Activated naive CD8-positive, alpha-beta T cell treated with anti-CD3 and anti-CD28 coated beads for 36 hours (primary cell): ENCODE measurements around the gene OTOF. TPM values are rescaled to one million over a fixed set of nuclear protein-coding genes. Genes with fewer than 3 reads are reported as not detected.

Experiments
- DNase-seq: peaks from one replicate; pipeline ENCODE4 v3.0.0; 2021
- H3K27ac Mint-ChIP-seq: one replicate; pipeline ENCODE4 v1.8.0; 2022; ENCODE audit warnings: mild to moderate bottlenecking, moderate library complexity, mixed read lengths
- H3K27me3 Mint-ChIP-seq: one replicate; pipeline ENCODE4 v1.8.0; 2022; ENCODE audit warnings: mild to moderate bottlenecking, mixed read lengths
- H3K36me3 Mint-ChIP-seq: one replicate; pipeline ENCODE4 v1.8.0; 2021; ENCODE audit warnings: mild to moderate bottlenecking, mixed read lengths
- H3K4me1 Mint-ChIP-seq: one replicate; pipeline ENCODE4 v1.8.0; 2021; ENCODE audit warnings: mixed read lengths
- H3K4me3 Mint-ChIP-seq: one replicate; pipeline ENCODE4 v1.8.0; 2022; ENCODE audit warnings: mild to moderate bottlenecking, moderate library complexity, mixed read lengths
- H3K9me3 Mint-ChIP-seq: one replicate; pipeline ENCODE4 v1.8.0; 2022; ENCODE audit warnings: mixed read lengths
- total RNA-seq, 2 experiments: library from RNA; stranded (reverse); gene quantifications; one replicate each; pipeline ENCODE4 v1.2.3, GENCODE V29; 2021

The OTOF gene
- total RNA-seq, 2 experiments from 2014 or later = 0.74 to 1.1 TPM

- Mint-ChIP-seq H3K36me3 (no peaks in the 10 kb centered on the region), H3K27ac (no peak overlapping the region), H3K4me3 (no peak overlapping the region), H3K4me1 (peaks cover 2% of the 10 kb centered on the region), H3K27me3 (no peaks in the 10 kb centered on the region), H3K9me3 (no peaks in the 10 kb centered on the region)
- DNase-seq = no peak
Observed at GRCh38 chr2:26489213-26489850, 11.4 kb upstream of the OTOF start.

- no peaks in the 10 kb centered on the region for H3K9me3 Mint-ChIP-seq
- no peak overlapping the region for H3K27ac Mint-ChIP-seq
- H3K4me3 Mint-ChIP-seq = no peak overlapping the region
- no peaks in the 10 kb centered on the region for H3K27me3 Mint-ChIP-seq
- no peak for DNase-seq
- no peaks in the 10 kb centered on the region for H3K36me3 Mint-ChIP-seq
- H3K4me1 Mint-ChIP-seq = peaks cover 2% of the 10 kb centered on the region
Observed at GRCh38 chr2:26488463-26489212, 10.7 kb upstream of the OTOF start.

- Mint-ChIP-seq H3K4me1 (no peaks in the 10 kb centered on the region), H3K27me3 (no peaks in the 10 kb centered on the region), H3K4me3 (no peak overlapping the region), H3K9me3 (no peaks in the 10 kb centered on the region), H3K27ac (no peak overlapping the region), H3K36me3 (no peaks in the 10 kb centered on the region)
- no peak for DNase-seq
Observed at GRCh38 chr2:26487192-26487591, 9.3 kb upstream of the OTOF start.

- Mint-ChIP-seq H3K4me1 (no peaks in the 10 kb centered on the region), H3K4me3 (no peak overlapping the region), H3K9me3 (no peaks in the 10 kb centered on the region), H3K36me3 (no peaks in the 10 kb centered on the region), H3K27ac (no peak overlapping the region), H3K27me3 (no peaks in the 10 kb centered on the region)
- no peak for DNase-seq
Observed at GRCh38 chr2:26486789-26487188, 8.9 kb upstream of the OTOF start.

DNA sequence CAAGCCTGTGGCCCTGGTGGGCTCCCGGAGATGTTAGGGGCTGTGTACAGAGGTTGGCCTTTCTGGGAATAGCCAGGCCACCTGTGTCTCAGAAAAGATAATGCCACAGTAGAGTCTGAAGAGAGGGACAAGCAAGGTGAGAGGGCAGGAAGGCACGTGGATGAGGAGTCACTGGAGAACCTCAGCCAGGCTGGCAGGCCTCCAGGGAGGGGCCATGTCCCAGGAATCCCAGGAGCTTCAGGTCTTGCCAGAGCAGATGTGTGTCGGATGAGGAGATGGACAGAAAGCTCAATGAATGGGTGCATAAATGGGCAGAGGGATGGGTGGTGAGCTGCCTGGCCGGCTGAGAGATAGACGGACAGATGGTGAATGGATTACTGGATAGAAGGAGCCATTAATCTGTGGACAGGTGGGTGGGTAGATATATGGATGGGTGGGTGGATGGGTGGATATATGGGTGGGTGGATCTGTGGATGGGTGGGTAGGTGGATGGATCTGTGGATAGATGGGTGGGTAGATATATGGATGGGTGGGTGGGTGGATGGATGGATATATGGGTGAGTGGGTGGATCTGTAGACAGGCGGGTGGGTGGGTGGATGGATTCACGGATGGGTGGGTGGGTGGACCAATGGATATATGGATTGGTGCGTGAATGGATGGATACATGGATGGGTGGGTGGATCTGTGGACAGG lies 7.9 kb upstream of the OTOF start:
- Mint-ChIP-seq H3K36me3 (no peaks in the 10 kb centered on the region), H3K9me3 (no peaks in the 10 kb centered on the region), H3K27me3 (no peaks in the 10 kb centered on the region), H3K4me1 (no peaks in the 10 kb centered on the region), H3K27ac (no peak overlapping the region), H3K4me3 (no peak overlapping the region)
- no peak for DNase-seq

DNA sequence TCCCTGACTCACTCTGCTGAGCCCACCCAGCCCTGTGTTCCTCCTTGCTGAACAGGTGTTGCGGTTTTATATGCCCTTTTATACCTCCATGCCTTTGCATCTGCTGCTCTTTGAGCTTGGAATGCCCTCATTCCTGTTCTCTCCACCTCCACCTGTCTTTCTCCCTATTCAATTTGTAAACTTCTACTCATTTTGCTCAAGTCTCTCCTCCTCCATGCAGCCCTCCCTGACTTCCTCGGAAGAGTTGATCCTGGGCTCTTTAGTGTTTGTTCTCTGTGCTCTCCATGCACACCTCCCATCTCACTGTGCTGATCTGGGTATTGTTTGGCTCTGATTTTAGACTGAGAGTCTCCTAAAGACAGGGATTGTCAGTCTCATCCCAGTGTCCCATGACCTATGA lies 7.2 kb upstream of the OTOF start:
- H3K4me1 Mint-ChIP-seq = no peaks in the 10 kb centered on the region
- H3K36me3 Mint-ChIP-seq = no peaks in the 10 kb centered on the region
- H3K27me3 Mint-ChIP-seq = no peaks in the 10 kb centered on the region
- no peak overlapping the region for H3K4me3 Mint-ChIP-seq
- no peak for DNase-seq
- H3K27ac Mint-ChIP-seq = no peak overlapping the region
- no peaks in the 10 kb centered on the region for H3K9me3 Mint-ChIP-seq

- Mint-ChIP-seq H3K4me3 (no peak overlapping the region), H3K4me1 (no peaks in the 10 kb centered on the region), H3K27me3 (no peaks in the 10 kb centered on the region), H3K27ac (no peak overlapping the region), H3K36me3 (no peaks in the 10 kb centered on the region), H3K9me3 (no peaks in the 10 kb centered on the region)
- no peak for DNase-seq
Observed at GRCh38 chr2:26484579-26484978, 6.7 kb upstream of the OTOF start.

GRCh38 chr2:26483957-26484565 lies 6.1 kb upstream of the OTOF start:
- no peak overlapping the region for H3K4me3 Mint-ChIP-seq
- H3K27me3 Mint-ChIP-seq = no peaks in the 10 kb centered on the region
- no peaks in the 10 kb centered on the region for H3K9me3 Mint-ChIP-seq
- H3K36me3 Mint-ChIP-seq = no peaks in the 10 kb centered on the region
- no peak for DNase-seq
- no peaks in the 10 kb centered on the region for H3K4me1 Mint-ChIP-seq
- no peak overlapping the region for H3K27ac Mint-ChIP-seq

- no peak overlapping the region for H3K4me3 Mint-ChIP-seq
- H3K27me3 Mint-ChIP-seq = no peaks in the 10 kb centered on the region
- no peak for DNase-seq
- H3K36me3 Mint-ChIP-seq = no peaks in the 10 kb centered on the region
- H3K9me3 Mint-ChIP-seq = no peaks in the 10 kb centered on the region
- H3K27ac Mint-ChIP-seq = no peak overlapping the region
- no peaks in the 10 kb centered on the region for H3K4me1 Mint-ChIP-seq
Observed at GRCh38 chr2:26483516-26483915, 5.6 kb upstream of the OTOF start.

GRCh38 chr2:26483027-26483326 lies 5.1 kb upstream of the OTOF start:
- no peak for DNase-seq
- Mint-ChIP-seq H3K4me1 (no peaks in the 10 kb centered on the region), H3K27me3 (peaks cover under 1% of the 10 kb centered on the region), H3K9me3 (no peaks in the 10 kb centered on the region), H3K36me3 (no peaks in the 10 kb centered on the region), H3K27ac (no peak overlapping the region), H3K4me3 (no peak overlapping the region)

DNA sequence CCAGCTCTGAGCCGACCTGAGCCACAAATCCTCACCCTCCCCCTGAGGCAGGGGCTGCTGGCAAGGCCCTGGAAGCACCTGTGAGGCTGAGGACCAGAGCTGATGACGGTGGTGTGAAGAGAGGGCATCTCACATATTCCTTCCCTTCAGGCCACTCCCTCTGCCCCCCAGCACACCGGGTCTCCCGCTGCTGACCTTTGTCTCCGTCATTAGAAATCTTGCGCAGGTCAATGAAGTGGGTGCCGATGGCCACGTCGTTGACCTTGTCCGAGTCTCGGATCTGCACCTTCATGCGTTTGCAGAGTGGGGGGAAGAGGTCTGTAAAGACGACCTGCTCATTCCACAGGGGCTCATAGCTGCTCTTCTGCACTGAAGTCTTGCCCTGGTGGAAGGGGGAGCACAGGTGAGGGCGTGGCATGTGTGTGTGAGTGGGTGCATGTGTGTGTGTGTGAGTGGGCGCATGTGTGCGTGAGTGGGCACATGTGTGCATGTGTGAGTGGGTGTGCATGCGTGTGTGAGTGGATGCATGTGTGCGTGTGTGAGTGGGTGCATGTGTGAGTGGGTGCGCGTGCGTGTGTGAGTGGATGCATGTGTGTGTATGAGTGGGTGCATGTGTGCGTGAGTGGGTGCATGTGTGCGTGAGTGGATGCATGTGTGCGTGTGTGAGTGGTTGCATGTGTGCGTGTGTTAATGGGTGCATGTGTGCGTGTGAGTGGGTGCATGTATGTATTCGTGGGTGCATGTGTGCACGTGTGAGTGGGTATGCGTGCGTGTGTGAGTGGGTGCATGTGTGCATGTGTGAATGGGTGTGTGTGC lies 4.5 kb upstream of the OTOF start:
- H3K36me3 Mint-ChIP-seq = no peaks in the 10 kb centered on the region
- H3K9me3 Mint-ChIP-seq = no peaks in the 10 kb centered on the region
- peaks cover 6% of the 10 kb centered on the region for H3K27me3 Mint-ChIP-seq
- H3K27ac Mint-ChIP-seq = no peak overlapping the region
- peaks cover 3% of the 10 kb centered on the region for H3K4me1 Mint-ChIP-seq
- no peak overlapping the region for H3K4me3 Mint-ChIP-seq
- no peak for DNase-seq

DNA sequence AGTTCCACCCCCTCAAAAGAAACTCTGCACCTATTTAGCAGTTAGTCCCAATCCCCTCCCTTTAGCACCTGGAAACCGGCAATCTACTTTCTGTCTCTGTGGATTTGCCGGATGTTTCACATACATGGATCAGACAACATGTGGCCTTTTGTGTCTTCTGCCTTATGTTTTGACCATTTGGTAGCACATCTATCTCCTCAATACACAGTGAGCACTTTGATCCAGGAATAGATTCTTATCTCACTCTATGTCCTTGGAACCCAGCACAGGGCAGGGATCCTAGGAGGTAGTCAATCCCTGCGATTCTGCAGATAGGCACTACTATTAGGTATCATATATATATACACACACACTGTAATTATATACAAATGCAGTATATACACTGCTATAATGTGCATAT lies 3.8 kb upstream of the OTOF start:
- Mint-ChIP-seq H3K9me3 (no peaks in the 10 kb centered on the region), H3K27me3 (peaks cover 7% of the 10 kb centered on the region), H3K27ac (no peak overlapping the region), H3K4me3 (no peak overlapping the region), H3K36me3 (no peaks in the 10 kb centered on the region), H3K4me1 (peaks cover 3% of the 10 kb centered on the region)
- no peak for DNase-seq

GRCh38 chr2:26480566-26481423 lies 2.9 kb upstream of the OTOF start:
- H3K9me3 Mint-ChIP-seq = no peaks in the 10 kb centered on the region
- H3K4me3 Mint-ChIP-seq = no peak overlapping the region
- DNase-seq = no peak
- peaks cover 3% of the 10 kb centered on the region for H3K4me1 Mint-ChIP-seq
- H3K27ac Mint-ChIP-seq = no peak overlapping the region
- H3K36me3 Mint-ChIP-seq = no peaks in the 10 kb centered on the region
- H3K27me3 Mint-ChIP-seq = peaks cover 7% of the 10 kb centered on the region
